Stimulated activated CD4-positive, alpha-beta T cell treated with anti-CD3 and anti-CD28 coated beads, Interleukin-12 subunit alpha, Interleukin-12 subunit beta, amount 100 ng/mL, for 48 hours (primary cell): ENCODE results near the gene FAM184B.

Experiments used
- DNase-seq, 3 donors: peaks; one replicate each; pipeline ENCODE4 v3.0.0-alpha.2; 2020; ENCODE audit warnings: low read depth in 2 of 3, low spot score in 1 of 3

Gene FAM184B

GRCh38 chr4:17773135-17773698, 8.2 kb downstream of the FAM184B start:
- DNase-seq: no peak

- no peak for DNase-seq
Measured at GRCh38 chr4:17771284-17771908, 10.0 kb downstream of the FAM184B start.

GRCh38 chr4:17770845-17771244, 10.6 kb downstream of the FAM184B start:
- DNase-seq: no peak

DNA sequence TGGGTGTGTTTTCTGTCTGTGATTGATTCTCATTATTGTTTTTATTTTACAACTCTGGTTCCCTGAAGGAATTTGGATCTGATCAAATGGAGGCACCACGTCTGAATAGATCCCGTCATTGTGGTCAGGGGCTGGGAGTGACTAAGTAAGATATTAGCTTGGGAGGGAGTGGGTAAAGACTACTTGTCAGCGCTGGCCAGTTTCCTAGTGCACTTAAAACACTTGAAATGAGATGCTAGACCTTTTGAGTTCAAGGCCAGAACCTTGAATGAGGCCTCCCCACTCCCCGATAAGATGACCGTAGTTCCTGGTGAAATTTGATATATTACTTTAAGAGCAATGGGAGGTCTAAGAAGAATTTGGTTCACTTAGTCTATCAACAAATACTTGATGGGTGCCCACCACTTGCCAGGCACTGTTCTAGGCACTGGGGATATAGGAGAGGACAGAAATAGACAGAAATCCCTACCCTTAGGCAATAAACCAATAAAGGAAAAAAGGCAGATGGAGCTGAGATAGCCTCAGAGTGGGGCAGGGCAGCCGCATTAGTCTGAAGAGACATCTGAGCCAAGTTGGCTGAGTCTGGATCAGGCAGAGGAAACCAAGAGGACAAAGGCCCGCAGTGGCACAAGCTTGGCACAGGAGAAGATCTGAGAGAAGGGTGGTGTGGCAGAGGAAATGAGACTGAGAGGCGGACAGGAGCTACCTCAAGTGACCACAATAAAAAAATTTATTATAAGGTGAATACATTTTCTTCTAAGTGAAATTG, 11.8 kb downstream of the FAM184B start:
- DNase-seq: no peak

- DNase-seq: no peak
Measured at GRCh38 chr4:17766826-17767458, 14.5 kb downstream of the FAM184B start.

DNA sequence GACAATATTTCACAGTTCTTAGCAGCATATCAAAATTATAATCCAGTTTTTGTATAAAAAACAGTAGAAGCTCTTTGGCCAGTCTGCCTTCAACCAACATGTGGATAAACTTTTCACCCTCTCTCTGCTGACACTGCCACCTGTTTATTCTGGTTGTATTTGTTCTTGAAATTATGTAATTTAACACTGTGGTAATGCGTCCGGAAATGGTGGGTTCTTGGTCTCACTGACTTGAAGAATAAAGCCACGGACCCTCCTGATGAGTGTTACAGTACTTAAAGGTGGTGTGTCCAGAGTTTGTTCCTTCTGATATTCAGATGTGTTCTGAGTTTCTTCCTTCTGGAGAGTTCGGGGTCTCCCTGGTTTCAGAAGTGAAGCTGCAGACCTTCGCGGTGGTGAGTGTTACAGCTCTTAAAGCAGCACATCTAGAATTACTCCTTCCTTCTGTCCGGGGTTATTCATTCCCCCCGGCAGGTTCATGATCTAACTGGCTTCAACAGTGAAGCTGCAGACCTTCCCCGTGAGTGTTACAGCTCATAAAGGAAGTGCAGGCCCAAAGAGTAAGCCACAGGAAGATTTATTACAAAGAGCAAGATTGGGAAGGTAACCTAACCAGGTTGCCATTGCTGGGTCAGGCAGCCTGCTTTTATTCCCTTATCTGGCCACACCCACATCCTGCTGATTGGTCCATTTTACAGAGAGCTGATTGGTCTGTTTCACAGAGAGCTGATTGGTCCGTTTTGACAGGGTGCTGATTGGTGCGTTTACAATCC, 15.7 kb downstream of the FAM184B start:
- DNase-seq: no peak

DNA sequence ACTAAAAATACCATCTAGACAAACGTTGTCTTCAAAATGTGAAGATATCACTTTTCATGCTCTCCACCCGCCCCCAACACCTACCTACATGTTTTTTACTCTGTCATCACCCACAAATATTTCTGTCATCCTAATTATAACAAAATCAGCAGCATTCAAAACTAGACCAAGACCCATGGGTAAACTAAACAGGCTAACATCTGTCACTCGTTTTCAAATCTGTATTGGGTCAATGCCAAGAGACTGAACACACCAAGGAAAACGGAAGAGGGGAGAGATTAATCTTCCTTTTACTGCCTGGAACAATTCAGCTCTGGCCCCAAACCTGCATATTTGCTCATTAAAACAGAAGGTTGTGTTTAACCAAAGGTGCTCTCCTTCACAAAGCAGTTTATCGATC, 17.5 kb downstream of the FAM184B start:
- DNase-seq: no peak

- DNase-seq: no peak
Measured at GRCh38 chr4:17763416-17763815, 18.0 kb downstream of the FAM184B start.

GRCh38 chr4:17762726-17763125, 18.7 kb downstream of the FAM184B start:
- DNase-seq: no peak

- DNase-seq: no peak
Measured at GRCh38 chr4:17761062-17761461, 20.4 kb downstream of the FAM184B start.

DNA sequence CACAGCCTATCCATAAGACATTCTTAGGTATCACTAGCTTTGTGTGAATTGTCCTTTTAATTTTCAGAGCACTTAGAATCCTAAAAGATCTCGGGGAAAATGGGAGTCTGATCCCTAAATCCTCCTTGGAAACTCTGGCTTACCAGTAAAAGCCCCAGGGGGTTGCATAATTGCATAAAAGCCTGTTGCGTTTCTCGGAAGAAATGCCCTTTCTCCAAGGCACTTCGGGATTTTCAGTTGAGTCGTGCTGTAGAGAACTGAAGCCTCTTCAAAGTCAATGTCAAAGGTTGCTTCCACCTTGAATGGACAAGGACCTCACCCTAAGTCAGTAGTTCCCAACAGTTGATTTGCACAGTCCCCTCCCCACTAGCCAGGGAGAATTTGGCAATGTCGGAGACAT, 20.8 kb downstream of the FAM184B start:
- no peak for DNase-seq

DNA sequence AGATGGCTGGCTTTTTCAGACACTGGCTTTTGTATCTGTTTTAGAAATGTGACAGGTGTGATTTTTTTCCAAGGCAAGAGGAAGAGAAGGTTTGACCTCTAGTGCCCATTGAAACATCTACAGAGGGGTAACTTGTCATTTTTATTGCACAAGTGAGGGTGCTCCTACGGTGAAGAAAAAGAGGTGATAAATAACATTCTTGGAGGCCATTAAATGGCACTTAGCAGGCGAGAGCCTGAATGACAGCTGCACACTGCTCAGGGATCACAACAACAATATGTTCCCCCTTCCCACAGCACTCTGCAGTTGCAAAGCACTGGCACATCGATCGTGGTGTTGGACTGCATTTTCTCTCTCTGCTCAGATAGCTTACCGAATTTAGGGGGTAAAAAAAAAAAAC, 22.9 kb downstream of the FAM184B start:
- DNase-seq: no peak

DNA sequence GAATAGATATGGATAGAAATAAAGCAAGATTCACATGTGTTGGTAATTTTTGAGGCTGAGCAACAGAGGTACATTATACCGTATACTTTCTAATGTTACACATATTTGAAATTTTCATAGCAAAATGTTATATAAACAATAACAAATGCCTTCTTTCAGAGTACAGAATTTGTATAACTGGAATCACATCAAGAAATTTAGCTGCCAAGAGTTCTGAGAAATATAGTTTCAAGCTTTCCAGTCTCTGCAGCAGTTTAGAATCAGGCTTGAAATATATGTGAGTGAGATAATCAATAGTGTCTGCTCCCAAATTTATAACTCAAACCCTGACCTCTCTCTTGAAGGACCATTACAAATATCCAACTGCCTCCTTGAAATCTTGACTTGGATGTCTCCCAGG, 23.8 kb downstream of the FAM184B start:
- no peak for DNase-seq

DNA sequence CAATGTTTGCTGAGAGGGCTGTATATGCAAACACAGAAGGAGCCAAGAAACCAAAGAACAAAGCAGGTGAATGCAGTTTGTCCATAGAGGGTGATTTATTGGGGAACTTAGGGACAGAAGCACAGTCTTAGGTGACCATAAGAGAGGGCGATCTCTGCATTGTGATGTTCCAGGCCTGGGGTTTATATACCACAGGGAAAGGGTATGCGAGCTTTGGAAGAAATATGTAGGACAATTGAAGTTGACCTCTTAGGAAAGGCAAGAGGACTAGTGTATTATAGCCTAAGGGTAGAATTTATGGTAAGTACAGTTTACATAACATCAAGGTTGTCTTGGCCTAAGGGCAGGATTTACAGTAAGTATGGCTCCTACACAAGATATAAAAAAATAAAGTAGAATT, 27.8 kb downstream of the FAM184B start:
- no peak for DNase-seq

DNA sequence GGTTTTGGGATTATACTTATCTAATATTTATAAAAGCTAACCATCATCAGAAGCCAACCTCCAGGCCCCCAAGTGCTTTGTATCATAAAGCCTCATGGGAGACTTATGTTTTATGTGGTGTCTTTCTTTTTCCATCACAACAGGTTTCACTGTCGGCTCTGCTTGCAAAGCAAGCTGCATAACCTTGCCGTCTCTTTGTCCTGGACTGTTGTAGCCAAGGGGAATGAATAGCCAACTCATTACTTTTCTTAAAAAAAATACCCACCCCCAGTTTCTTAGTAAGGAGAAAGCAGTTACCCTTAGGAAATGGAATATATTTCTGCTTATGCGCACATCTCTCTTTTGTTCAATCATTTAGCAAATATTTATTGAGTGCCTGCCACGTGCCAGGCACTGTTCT, 40.7 kb downstream of the FAM184B start:
- no peak for DNase-seq

- DNase-seq: no peak
Measured at GRCh38 chr4:17736484-17736883, 44.9 kb downstream of the FAM184B start.

- DNase-seq: no peak
Measured at GRCh38 chr4:17726911-17727310, 54.5 kb downstream of the FAM184B start.

GRCh38 chr4:17723648-17724047, 57.8 kb downstream of the FAM184B start:
- no peak for DNase-seq

DNA sequence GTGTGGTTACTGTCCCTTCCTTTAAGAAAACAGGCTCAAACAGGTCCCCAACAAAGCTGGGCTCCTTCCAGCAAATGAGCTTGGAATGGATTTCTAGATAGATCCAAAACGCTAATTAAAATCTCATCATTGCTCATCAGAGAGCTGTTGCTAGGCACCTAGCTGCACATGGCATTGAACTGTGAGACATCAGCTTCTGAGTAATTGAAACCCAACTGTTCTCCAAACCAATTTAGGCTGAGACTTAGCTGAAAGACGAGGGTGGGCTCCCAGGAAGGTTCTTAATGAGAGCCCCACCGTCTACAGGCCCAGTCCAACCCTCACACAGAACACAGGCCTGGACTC, 59.1 kb downstream of the FAM184B start:
- DNase-seq: no peak

- DNase-seq: no peak
Measured at GRCh38 chr4:17721496-17722355, 59.7 kb downstream of the FAM184B start.

- no peak for DNase-seq
Measured at GRCh38 chr4:17719106-17719505, 62.3 kb downstream of the FAM184B start.
